HEK293 (cell line): ENCODE results near the gene PC.

Experiments
- CTCF ChIA-PET: fragments of 350-600 bp; formaldehyde crosslinking; extraction: SDS; loops from one replicate; lab custom pipeline; 2021; ENCODE audit warnings: antibody characterized with exemption; lab: Yijun Ruan, JAX
- POLR2A ChIA-PET: fragments of 300-600 bp; formaldehyde crosslinking; extraction: SDS; loops from one replicate; lab custom pipeline; 2020; ENCODE audit warnings: antibody characterized with exemption, inconsistent platforms; lab: Yijun Ruan, JAX
- H3K27ac ChIP-seq: fragments of 200-500 bp; sonication (Bioruptor generic); 2 replicates; pipeline ENCODE4 v1.5.1; 2014; ENCODE audit warnings: low read depth, low read length, control low read depth, inconsistent platforms; ENCODE audit errors: extremely low read depth
- H3K36me3 ChIP-seq, 2 experiments: fragments of 200-500 bp in 1 of 2; sonication (Bioruptor generic) in 1 of 2; 1 replicate in 1 of 2; 2 replicates in 1 of 2; pipeline ENCODE4 v1.5.1; 2014 to 2017; ENCODE audit warnings: inconsistent platforms in 2 of 2, low read length in 2 of 2; ENCODE audit not compliant: control insufficient read depth in 2 of 2, insufficient read depth in 1 of 2
- H3K4me1 ChIP-seq: fragments of 200-500 bp; sonication (Bioruptor generic); 2 replicates; pipeline ENCODE4 v1.5.1; 2014; ENCODE audit warnings: mild to moderate bottlenecking, low read length, inconsistent platforms; ENCODE audit not compliant: control insufficient read depth, insufficient read depth
- H3K4me3 ChIP-seq: 2 replicates; pipeline ENCODE4 v1.5.1; 2011; ENCODE audit warnings: low read depth, mild to moderate bottlenecking, control low read depth, low read length, moderate library complexity
- H3K9me3 ChIP-seq: fragments of 200-500 bp; sonication (Bioruptor generic); 2 replicates; pipeline ENCODE4 v1.5.1; 2014; ENCODE audit warnings: low read depth, low read length, inconsistent platforms; ENCODE audit not compliant: control insufficient read depth, insufficient read depth
- AEBP2 ChIP-seq: fragments of 450-650 bp; formaldehyde crosslinking; IDR thresholded peaks from 2 replicates; pipeline ENCODE4 v1.5.1; 2016; ENCODE audit warnings: missing biosample characterization, missing genetic modification characterization, borderline replicate concordance
- BCL11B ChIP-seq: fragments of 450-650 bp; formaldehyde crosslinking; IDR thresholded peaks from 2 replicates; pipeline ENCODE4 v1.5.1; 2016; ENCODE audit warnings: low read depth, missing biosample characterization, missing genetic modification characterization
- HIC1 ChIP-seq: fragments of 450-650 bp; formaldehyde crosslinking; IDR thresholded peaks from 2 replicates; pipeline ENCODE4 v1.5.1; 2016; ENCODE audit warnings: missing biosample characterization, missing genetic modification characterization
- HOXA7 ChIP-seq: sonication (generic); formaldehyde crosslinking; IDR thresholded peaks from 2 replicates; pipeline ENCODE4 v1.8.1; 2022; ENCODE audit warnings: missing genetic modification reagents, borderline replicate concordance
- OVOL3 ChIP-seq: fragments of 450-650 bp; formaldehyde crosslinking; IDR thresholded peaks from 2 replicates; pipeline ENCODE4 v1.5.1; 2016; ENCODE audit warnings: missing biosample characterization, missing genetic modification characterization
- SCRT2 ChIP-seq: fragments of 450-650 bp; formaldehyde crosslinking; IDR thresholded peaks from 2 replicates; pipeline ENCODE4 v1.5.1; 2016; ENCODE audit warnings: missing biosample characterization, missing genetic modification characterization
- TSHZ1 ChIP-seq: fragments of 450-650 bp; formaldehyde crosslinking; IDR thresholded peaks from 2 replicates; pipeline ENCODE4 v1.5.1; 2016; ENCODE audit warnings: missing biosample characterization, missing genetic modification characterization, borderline replicate concordance
- ZNF10 ChIP-seq: fragments of 450-650 bp; formaldehyde crosslinking; IDR thresholded peaks from 2 replicates; pipeline ENCODE4 v1.5.1; 2017; ENCODE audit warnings: missing biosample characterization, missing genetic modification characterization
- ZNF132 ChIP-seq: fragments of 450-650 bp; formaldehyde crosslinking; IDR thresholded peaks from 2 replicates; pipeline ENCODE4 v1.5.1; 2017; ENCODE audit warnings: missing biosample characterization, missing genetic modification characterization, borderline replicate concordance
- ZNF140 ChIP-seq: fragments of 450-650 bp; formaldehyde crosslinking; IDR thresholded peaks from 2 replicates; pipeline ENCODE4 v1.5.1; 2016; ENCODE audit warnings: missing biosample characterization, missing genetic modification characterization
- ZNF155 ChIP-seq: fragments of 450-650 bp; formaldehyde crosslinking; IDR thresholded peaks from 2 replicates; pipeline ENCODE4 v1.5.1; 2016; ENCODE audit warnings: missing biosample characterization, missing genetic modification characterization
- ZNF157 ChIP-seq: fragments of 450-650 bp; formaldehyde crosslinking; IDR thresholded peaks from 2 replicates; pipeline ENCODE4 v1.5.1; 2016; ENCODE audit warnings: missing biosample characterization, missing genetic modification characterization
- ZNF16 ChIP-seq: fragments of 450-650 bp; formaldehyde crosslinking; IDR thresholded peaks from 2 replicates; pipeline ENCODE4 v1.5.1; 2016; ENCODE audit warnings: low read depth, missing biosample characterization, missing genetic modification characterization
- ZNF211 ChIP-seq: fragments of 450-650 bp; formaldehyde crosslinking; IDR thresholded peaks from 2 replicates; pipeline ENCODE4 v1.5.1; 2016; ENCODE audit warnings: low read depth, missing biosample characterization, missing genetic modification characterization
- ZNF274 ChIP-seq, 2 experiments: fragments of 200-500 bp in 1 of 2; fragments of 450-650 bp in 1 of 2; sonication (Bioruptor generic) in 1 of 2; formaldehyde crosslinking in 1 of 2; IDR thresholded peaks; 2 replicates each; pipeline versions ENCODE4 v1.5.1 to v1.6.1; 2014 to 2016; ENCODE audit warnings: borderline replicate concordance in 1 of 2, inconsistent platforms in 1 of 2, low read length in 1 of 2, missing biosample characterization in 1 of 2, missing genetic modification characterization in 1 of 2
- ZNF324 ChIP-seq: fragments of 450-650 bp; formaldehyde crosslinking; IDR thresholded peaks from 2 replicates; pipeline ENCODE4 v1.5.1; 2016; ENCODE audit warnings: missing biosample characterization, missing genetic modification characterization
- ZNF362 ChIP-seq: fragments of 450-650 bp; formaldehyde crosslinking; IDR thresholded peaks from 2 replicates; pipeline ENCODE4 v1.5.1; 2016; ENCODE audit warnings: missing biosample characterization, missing genetic modification characterization
- ZNF404 ChIP-seq: fragments of 450-650 bp; formaldehyde crosslinking; IDR thresholded peaks from 2 replicates; pipeline ENCODE4 v1.5.1; 2017; ENCODE audit warnings: missing biosample characterization, missing genetic modification characterization
- ZNF585B ChIP-seq: fragments of 450-650 bp; formaldehyde crosslinking; IDR thresholded peaks from 2 replicates; pipeline ENCODE4 v1.5.1; 2016; ENCODE audit warnings: missing biosample characterization, missing genetic modification characterization
- ZNF626 ChIP-seq: fragments of 450-650 bp; sonication (Bioruptor Pico); formaldehyde crosslinking; IDR thresholded peaks from 2 replicates; pipeline ENCODE4 v1.5.1; 2018; ENCODE audit warnings: missing biosample characterization, missing genetic modification characterization, inconsistent platforms
- ZNF639 ChIP-seq: fragments of 450-650 bp; formaldehyde crosslinking; IDR thresholded peaks from 2 replicates; pipeline ENCODE4 v1.5.1; 2016; ENCODE audit warnings: missing biosample characterization, missing genetic modification characterization
- ZNF76 ChIP-seq: fragments of 450-650 bp; formaldehyde crosslinking; IDR thresholded peaks from 2 replicates; pipeline ENCODE4; 2016; ENCODE audit warnings: low read depth, missing biosample characterization, missing genetic modification characterization, borderline replicate concordance

PC gene

GRCh38 chr11:66857234-66857926 lies 100.8 kb downstream of the PC start (continued):
- no peak for TF ChIP-seq TSHZ1 (tag by site-specific recombination)
- TF ChIP-seq ZNF324 = no peak
- TF ChIP-seq ZNF76 (tag by site-specific recombination) = no peak
- no peak for TF ChIP-seq ZNF639 (tag by site-specific recombination)
- no peak for TF ChIP-seq ZNF274 (IDR thresholded peaks at IDR 0.05; ENCODE audit: low read length)
- TF ChIP-seq ZNF274 (tag by site-specific recombination; IDR thresholded peaks at IDR 0.05; ENCODE audit: borderline replicate concordance) = no peak
- no peak for TF ChIP-seq ZNF10 (tag by site-specific recombination)
- no peak for TF ChIP-seq ZNF132 (tag by site-specific recombination)
- TF ChIP-seq BCL11B (tag by site-specific recombination) = peak; percentile 5; the same call in 1 of the 2 replicates
- TF ChIP-seq, all 188 proteins: peak for 6

- H3K36me3 ChIP-seq = peaks cover 0 to 19% of the 10 kb centered on the region in 2 experiments; a peak in 1 of 3 replicates
- H3K9me3 ChIP-seq = no peaks in the 10 kb centered on the region
- POLR2A ChIA-PET = interaction anchor here (0.8 to 3.5 kb wide), 9 partner anchors 12 to 377 kb away, joined by 3 to 40 read pairs (median 4); partner anchors contain the start of genes DPP3, PC, RBM4B and RCE1
- H3K4me1 ChIP-seq = no peaks in the 10 kb centered on the region
- H3K27ac ChIP-seq = peak within 1 kb of the TSS; percentile 70; the same call in 1 of the 2 replicates
- peak within 1 kb of the TSS; percentile 60 for H3K4me3 ChIP-seq
- CTCF ChIA-PET = interaction anchor here (1.1 to 1.6 kb wide), 4 partner anchors 12 to 178 kb away, joined by 3 to 4 read pairs (median 3); no protein-coding TSS in a partner anchor
- no peak for TF ChIP-seq SCRT2 (tag by site-specific recombination)
- TF ChIP-seq AEBP2 (tag by site-specific recombination) = no peak
- no peak for TF ChIP-seq ZNF16 (tag by site-specific recombination)
- no peak for TF ChIP-seq ZNF211 (tag by site-specific recombination)
- no peak for TF ChIP-seq ZNF362
- TF ChIP-seq ZNF274 (IDR thresholded peaks at IDR 0.05; ENCODE audit: low read length) = no peak
- no peak for TF ChIP-seq ZNF274 (tag by site-specific recombination; IDR thresholded peaks at IDR 0.05; ENCODE audit: borderline replicate concordance)
- no peak for TF ChIP-seq OVOL3 (tag by site-specific recombination)
- peak; percentile 96 for TF ChIP-seq HIC1 (tag by site-specific recombination)
- TF ChIP-seq ZNF585B = no peak
- no peak for TF ChIP-seq ZNF155 (tag by site-specific recombination)
- no peak for TF ChIP-seq ZNF140 (tag by site-specific recombination)
- TF ChIP-seq ZNF626 (tag by site-specific recombination) = no peak
- no peak for TF ChIP-seq ZNF404 (tag by site-specific recombination)
- TF ChIP-seq ZNF157 (tag by site-specific recombination) = no peak
- TF ChIP-seq HOXA7 (CRISPR knock-in tag) = no peak
Measured at GRCh38 chr11:66856496-66857233, 101.5 kb downstream of the PC start, which contains the start of gene LRFN4. TSS of gene LRFN4 (plus strand) at chr11:66857064. CDS start at chr11:66857745, 681 bp downstream.
